Kidney epithelial cell (primary cell): Measurements from ENCODE around the gene SGPP2. TPM values are rescaled to one million over a fixed set of nuclear protein-coding genes. Genes with fewer than 3 reads are reported as not detected.

Experiments used
- DNase-seq: peaks from one replicate; pipeline ENCODE4 v3.0.0-alpha.2; 2010; ENCODE audit warnings: low read depth
- H3K27me3 ChIP-seq: 2 replicates; pipeline ENCODE4 v1.6.0; 2011; ENCODE audit warnings: low read length; ENCODE audit not compliant: control insufficient read depth, insufficient read depth
- H3K36me3 ChIP-seq: 2 replicates; pipeline ENCODE4 v1.5.1; 2011; ENCODE audit warnings: low read length; ENCODE audit not compliant: control insufficient read depth, insufficient read depth
- H3K4me3 ChIP-seq: 2 replicates; pipeline ENCODE4 v1.5.1; 2011; ENCODE audit warnings: low read depth, mild to moderate bottlenecking, control low read depth, low read length
- total RNA-seq: library from RNA; depleted of rRNA; stranded (reverse); fragments of >200 nt; gene quantifications from 2 replicates; pipeline ENCODE4 v1.2.3, GENCODE V29; 2015
- TF ChIP-seq, protein P1 (sequence below): IDR thresholded peaks from 2 replicates; pipeline ENCODE4 v1.5.1; 2011; ENCODE audit warnings: mild to moderate bottlenecking, moderate library complexity, low read length, control low read depth, inconsistent platforms; ENCODE audit not compliant: insufficient read depth, poor library complexity, severe bottlenecking

SGPP2 gene
- total RNA-seq, 1 donor from 2014 or later = 29.1 TPM

DNA sequence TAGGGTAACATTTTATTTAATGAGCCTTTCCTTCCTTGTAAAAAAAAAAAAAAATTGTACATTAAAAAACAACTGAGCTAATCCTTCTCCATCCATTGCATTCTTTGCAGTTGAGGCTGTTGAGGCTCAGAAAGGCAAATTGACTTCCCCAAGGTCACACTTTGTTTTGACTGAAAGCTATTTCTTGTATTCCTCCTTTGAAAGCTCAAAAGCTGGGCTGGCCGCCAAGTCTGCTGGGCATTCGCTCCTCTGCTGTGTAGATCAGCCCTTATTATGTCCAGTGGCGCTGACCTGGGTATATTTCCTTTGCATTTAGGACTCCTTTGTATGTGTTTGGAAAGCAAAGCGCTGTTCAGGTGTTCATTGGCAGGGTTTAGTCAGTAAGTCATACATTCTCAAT lies 44.0 kb downstream of the SGPP2 start:
- TF ChIP-seq, protein P1, sequence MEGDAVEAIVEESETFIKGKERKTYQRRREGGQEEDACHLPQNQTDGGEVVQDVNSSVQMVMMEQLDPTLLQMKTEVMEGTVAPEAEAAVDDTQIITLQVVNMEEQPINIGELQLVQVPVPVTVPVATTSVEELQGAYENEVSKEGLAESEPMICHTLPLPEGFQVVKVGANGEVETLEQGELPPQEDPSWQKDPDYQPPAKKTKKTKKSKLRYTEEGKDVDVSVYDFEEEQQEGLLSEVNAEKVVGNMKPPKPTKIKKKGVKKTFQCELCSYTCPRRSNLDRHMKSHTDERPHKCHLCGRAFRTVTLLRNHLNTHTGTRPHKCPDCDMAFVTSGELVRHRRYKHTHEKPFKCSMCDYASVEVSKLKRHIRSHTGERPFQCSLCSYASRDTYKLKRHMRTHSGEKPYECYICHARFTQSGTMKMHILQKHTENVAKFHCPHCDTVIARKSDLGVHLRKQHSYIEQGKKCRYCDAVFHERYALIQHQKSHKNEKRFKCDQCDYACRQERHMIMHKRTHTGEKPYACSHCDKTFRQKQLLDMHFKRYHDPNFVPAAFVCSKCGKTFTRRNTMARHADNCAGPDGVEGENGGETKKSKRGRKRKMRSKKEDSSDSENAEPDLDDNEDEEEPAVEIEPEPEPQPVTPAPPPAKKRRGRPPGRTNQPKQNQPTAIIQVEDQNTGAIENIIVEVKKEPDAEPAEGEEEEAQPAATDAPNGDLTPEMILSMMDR = no peak
- Histone ChIP-seq H3K4me3 (no peak overlapping the region), H3K36me3 (no peaks in the 10 kb centered on the region), H3K27me3 (no peaks in the 10 kb centered on the region)
- DNase-seq = no peak

DNA sequence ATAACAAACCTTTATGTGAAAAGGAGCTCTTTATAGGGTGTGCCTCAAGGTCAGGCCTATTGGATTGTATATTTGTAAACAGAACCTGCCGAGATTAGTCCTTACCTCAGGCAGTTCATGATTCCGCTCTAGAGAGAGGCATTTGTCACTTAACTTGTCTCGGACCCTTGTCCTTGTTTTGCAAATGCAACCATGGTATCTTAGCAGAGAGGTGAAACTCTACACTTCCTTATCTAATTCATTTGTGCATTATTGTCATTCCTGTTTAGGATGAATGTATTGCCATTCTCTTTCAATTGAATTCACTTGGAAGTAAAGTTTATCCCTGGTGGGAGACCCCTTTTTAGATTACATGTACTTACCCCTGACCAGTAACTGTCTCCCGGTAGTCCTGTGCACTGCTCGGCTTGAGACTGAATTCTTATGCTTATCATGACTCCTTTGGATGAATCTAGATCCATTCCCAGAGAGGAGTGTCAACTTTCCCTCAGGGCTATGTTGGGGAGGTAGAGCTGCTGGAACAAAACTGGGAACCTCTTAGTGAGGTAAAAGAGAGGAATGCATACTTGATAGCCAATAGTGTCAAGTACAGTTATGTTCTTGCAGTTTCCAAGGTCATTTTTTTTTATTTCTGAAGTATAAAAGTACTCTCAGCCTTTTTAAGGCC lies 46.6 kb downstream of the SGPP2 start:
- no peak for DNase-seq

DNA sequence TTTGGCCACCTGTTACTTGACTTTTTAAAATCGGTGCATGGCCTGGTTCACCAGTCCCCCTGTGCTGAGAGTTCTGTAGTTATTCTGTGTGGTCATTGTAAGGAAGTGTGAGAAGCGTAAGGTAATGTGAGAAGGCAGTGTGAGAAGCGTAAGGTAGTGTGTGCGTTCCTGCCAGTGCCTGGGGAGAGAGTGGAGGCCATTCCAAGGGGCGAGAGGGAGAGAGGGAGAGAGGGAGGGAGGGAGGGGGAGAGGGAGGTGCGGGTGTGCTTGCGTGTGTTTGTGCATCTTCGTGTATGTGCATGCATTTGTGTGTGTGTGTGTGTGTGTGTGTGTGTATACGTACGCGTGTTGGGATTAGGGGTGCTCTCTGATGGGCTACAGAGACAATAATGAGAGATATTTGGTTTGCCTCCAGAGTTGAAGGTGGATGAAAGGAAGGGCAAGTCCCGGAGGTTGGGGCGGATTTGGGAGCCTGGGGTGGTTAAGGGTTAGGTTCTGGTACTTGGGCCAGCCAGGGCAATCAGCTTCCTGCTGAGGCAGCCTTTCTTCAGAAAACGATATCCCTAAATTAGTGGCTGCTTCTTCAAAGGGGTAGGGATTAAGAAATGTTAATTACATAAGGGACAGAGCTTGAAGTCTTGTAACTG lies 53.7 kb downstream of the SGPP2 start:
- no peaks in the 10 kb centered on the region for H3K27me3 ChIP-seq
- no peak for DNase-seq
- TF ChIP-seq, protein P1 = no peak
- no peaks in the 10 kb centered on the region for H3K36me3 ChIP-seq
- H3K4me3 ChIP-seq = no peak overlapping the region

More for the DNA sequence above, 46.6 kb downstream of the SGPP2 start:
- no peaks in the 10 kb centered on the region for H3K36me3 ChIP-seq
- H3K4me3 ChIP-seq = no peak overlapping the region
- TF ChIP-seq, protein P1 = no peak
- no peaks in the 10 kb centered on the region for H3K27me3 ChIP-seq

DNA sequence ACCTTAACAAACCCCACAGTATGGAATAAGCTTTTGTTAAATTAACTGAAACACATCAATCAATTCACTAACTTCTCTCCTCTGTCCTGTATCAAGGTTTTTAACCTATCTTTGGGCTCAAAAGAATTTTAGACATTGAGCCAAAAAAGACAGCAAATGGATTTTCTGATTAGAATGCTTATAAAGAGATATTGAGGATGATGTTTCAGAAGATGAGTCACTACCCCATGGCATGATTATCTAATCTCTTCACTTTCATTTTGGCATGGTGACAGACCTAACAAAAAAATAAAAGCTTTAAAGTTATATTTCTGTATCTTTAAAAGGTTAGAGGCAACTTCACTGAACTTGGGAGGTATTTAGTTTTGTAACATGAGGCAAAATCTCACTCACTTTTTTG lies 55.5 kb downstream of the SGPP2 start:
- DNase-seq = no peak
- Histone ChIP-seq H3K36me3 (no peaks in the 10 kb centered on the region), H3K27me3 (no peaks in the 10 kb centered on the region), H3K4me3 (no peak overlapping the region)
- TF ChIP-seq, protein P1 = no peak

DNA sequence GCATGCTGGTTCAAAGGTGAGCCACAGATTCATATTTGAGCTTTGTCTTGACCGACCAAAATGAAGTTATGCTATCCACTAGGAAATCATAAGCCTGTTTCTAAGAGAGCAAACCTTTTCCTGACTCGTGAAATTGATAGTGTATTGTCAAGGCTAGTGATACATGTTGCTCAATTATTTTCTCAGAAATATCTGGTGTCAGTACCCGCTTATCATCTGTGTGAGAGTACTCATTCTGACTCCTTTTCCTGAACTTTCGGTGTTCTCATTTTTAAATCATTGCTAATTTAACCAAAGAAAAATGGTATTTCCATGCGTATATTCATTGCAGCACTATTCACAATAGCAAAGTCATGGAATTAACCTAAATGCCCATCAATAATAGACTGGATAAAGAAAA lies 56.2 kb downstream of the SGPP2 start:
- no peak for DNase-seq
- TF ChIP-seq, protein P1 = no peak
- H3K4me3 ChIP-seq = no peak overlapping the region
- H3K36me3 ChIP-seq = no peaks in the 10 kb centered on the region
- H3K27me3 ChIP-seq = no peaks in the 10 kb centered on the region
